A549 (cell line): ENCODE data around the gene TTL.
"Not testable (repeated sequence)": the region's sequence is repeated elsewhere in the genome, so short reads cannot be mapped to it uniquely, and the experiment has no call there.

ENCODE experiments used
- SREBF2 ChIP-seq: fragments of 450-650 bp; IDR thresholded peaks from 2 replicates; pipeline ENCODE4 v1.6.1; 2014; ENCODE audit warnings: mild to moderate bottlenecking, moderate library complexity
- ZFP36 ChIP-seq: fragments of 450-650 bp; IDR thresholded peaks from 2 replicates; pipeline ENCODE4 v1.6.1; 2014; ENCODE audit warnings: borderline replicate concordance; ENCODE audit not compliant: partially characterized antibody

GRCh38 chr2:112536665-112537064, 54.7 kb downstream of the TTL start:
- TF ChIP-seq ZFP36, SREBF2: not testable (repeated sequence)
